Neural progenitor cell (in vitro differentiated cells): Measurements from ENCODE around the gene PCDH1. TPM values are rescaled to one million over a fixed set of nuclear protein-coding genes. Genes with fewer than 3 reads are reported as not detected.

Source experiments
- DNase-seq: peaks from one replicate; pipeline ENCODE4 v3.0.0-alpha.2; 2016; ENCODE audit warnings: low spot score
- H2AFZ ChIP-seq: fragments of 200-600 bp; sonication (generic); replicated peaks from 2 replicates; pipeline ENCODE4 v1.6.1; 2016; ENCODE audit warnings: antibody characterized with exemption
- H3F3A ChIP-seq: fragments of 200-600 bp; sonication (generic); 2 replicates; pipeline ENCODE4 v1.6.1; 2016; ENCODE audit warnings: antibody characterized with exemption, low read depth
- H3K27ac ChIP-seq: fragments of 200-600 bp; sonication (generic); 2 replicates; pipeline ENCODE4 v1.5.1; 2016; ENCODE audit warnings: mild to moderate bottlenecking
- H3K27me3 ChIP-seq: fragments of 200-600 bp; sonication (generic); 2 replicates; pipeline ENCODE4 v1.6.1; 2016; ENCODE audit warnings: mild to moderate bottlenecking, moderate library complexity
- H3K36me3 ChIP-seq: fragments of 200-600 bp; sonication (generic); 2 replicates; pipeline ENCODE4 v1.5.1; 2016
- H3K4me1 ChIP-seq: fragments of 200-600 bp; sonication (generic); 2 replicates; pipeline ENCODE4 v1.6.1; 2016; ENCODE audit warnings: mixed run types
- H3K4me2 ChIP-seq: fragments of 200-600 bp; sonication (generic); 2 replicates; pipeline ENCODE4 v1.6.1; 2016
- H3K4me3 ChIP-seq: fragments of 200-600 bp; sonication (generic); 2 replicates; pipeline ENCODE4 v1.5.1; 2016
- H3K79me2 ChIP-seq: fragments of 200-600 bp; sonication (generic); 2 replicates; pipeline ENCODE4 v1.6.1; 2016; ENCODE audit warnings: low read depth
- H3K9ac ChIP-seq: fragments of 200-600 bp; sonication (generic); 2 replicates; pipeline ENCODE4 v1.6.1; 2016
- H3K9me3 ChIP-seq: fragments of 200-600 bp; sonication (generic); 2 replicates; pipeline ENCODE4 v1.5.1; 2016; ENCODE audit warnings: low read depth
- H4K20me1 ChIP-seq: fragments of 200-600 bp; sonication (generic); 2 replicates; pipeline ENCODE4 v1.6.1; 2016; ENCODE audit warnings: low read depth
- H3K27ac Mint-ChIP-seq: 3 replicates; pipeline ENCODE4 v1.8.0; 2021; ENCODE audit warnings: mixed read lengths
- H3K27me3 Mint-ChIP-seq: 2 replicates; pipeline ENCODE4 v1.8.0; 2022; ENCODE audit warnings: low read depth, mild to moderate bottlenecking, inconsistent platforms, moderate library complexity, mixed read lengths; ENCODE audit not compliant: insufficient read depth
- H3K36me3 Mint-ChIP-seq: 3 replicates; pipeline ENCODE4 v1.8.0; 2021; ENCODE audit warnings: mixed read lengths
- H3K4me1 Mint-ChIP-seq: 3 replicates; pipeline ENCODE4 v1.8.0; 2021; ENCODE audit warnings: mixed read lengths
- H3K4me3 Mint-ChIP-seq: 3 replicates; pipeline ENCODE4 v1.8.0; 2021; ENCODE audit warnings: mild to moderate bottlenecking, moderate library complexity, mixed read lengths
- H3K9me3 Mint-ChIP-seq: 3 replicates; pipeline ENCODE4 v1.8.0; 2020; ENCODE audit warnings: mixed read lengths
- EZH2 ChIP-seq: fragments of 200-600 bp; sonication (generic); IDR thresholded peaks from 2 replicates; pipeline ENCODE4 v1.6.1; 2017; ENCODE audit warnings: antibody characterized with exemption, mild to moderate bottlenecking, moderate library complexity
- EZH2phosphoT487 ChIP-seq: fragments of 200-600 bp; sonication (generic); IDR thresholded peaks from 2 replicates; pipeline ENCODE4 v1.6.1; 2017; ENCODE audit warnings: antibody characterized with exemption
- total RNA-seq: library from RNA; depleted of rRNA; stranded (reverse); fragments of >200 nt; gene quantifications from 2 replicates; pipeline ENCODE4 v1.2.3, GENCODE V29; 2015; ENCODE audit warnings: low replicate concordance
- TF ChIP-seq, protein P1 (sequence below): fragments of 200-600 bp; sonication (generic); IDR thresholded peaks from 2 replicates; pipeline ENCODE4 v1.5.1; 2017; ENCODE audit warnings: antibody characterized with exemption, mild to moderate bottlenecking

PCDH1 gene
- total RNA-seq, 1 donor from 2014 or later = 24.8 TPM

DNA sequence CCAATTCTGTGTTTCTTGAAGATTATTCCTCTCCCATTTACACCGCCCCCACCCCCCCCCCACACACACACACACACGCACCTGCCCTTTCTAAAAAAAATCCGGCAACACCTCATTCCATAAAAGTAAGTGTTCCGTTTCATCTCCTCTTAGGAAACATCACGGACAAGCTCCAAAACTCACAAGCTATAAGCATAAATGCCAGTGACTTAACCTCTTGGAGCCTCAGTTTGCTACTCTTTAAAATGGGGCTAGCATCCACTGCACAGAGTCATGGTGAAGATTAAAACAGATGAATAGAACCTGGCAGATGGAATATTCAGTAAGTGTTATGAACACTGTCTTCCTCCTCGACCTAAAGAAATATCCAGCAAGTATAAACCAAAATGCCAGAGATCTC is 70.5 kb downstream of the PCDH1 start:
- H3K4me3 ChIP-seq = no peak overlapping the region
- TF ChIP-seq EZH2 = no peak
- TF ChIP-seq EZH2phosphoT487 = no peak
- TF ChIP-seq, protein P1, sequence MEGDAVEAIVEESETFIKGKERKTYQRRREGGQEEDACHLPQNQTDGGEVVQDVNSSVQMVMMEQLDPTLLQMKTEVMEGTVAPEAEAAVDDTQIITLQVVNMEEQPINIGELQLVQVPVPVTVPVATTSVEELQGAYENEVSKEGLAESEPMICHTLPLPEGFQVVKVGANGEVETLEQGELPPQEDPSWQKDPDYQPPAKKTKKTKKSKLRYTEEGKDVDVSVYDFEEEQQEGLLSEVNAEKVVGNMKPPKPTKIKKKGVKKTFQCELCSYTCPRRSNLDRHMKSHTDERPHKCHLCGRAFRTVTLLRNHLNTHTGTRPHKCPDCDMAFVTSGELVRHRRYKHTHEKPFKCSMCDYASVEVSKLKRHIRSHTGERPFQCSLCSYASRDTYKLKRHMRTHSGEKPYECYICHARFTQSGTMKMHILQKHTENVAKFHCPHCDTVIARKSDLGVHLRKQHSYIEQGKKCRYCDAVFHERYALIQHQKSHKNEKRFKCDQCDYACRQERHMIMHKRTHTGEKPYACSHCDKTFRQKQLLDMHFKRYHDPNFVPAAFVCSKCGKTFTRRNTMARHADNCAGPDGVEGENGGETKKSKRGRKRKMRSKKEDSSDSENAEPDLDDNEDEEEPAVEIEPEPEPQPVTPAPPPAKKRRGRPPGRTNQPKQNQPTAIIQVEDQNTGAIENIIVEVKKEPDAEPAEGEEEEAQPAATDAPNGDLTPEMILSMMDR = no peak
- H3K9me3 ChIP-seq = no peaks in the 10 kb centered on the region
- peaks cover 61% of the 10 kb centered on the region for H3K4me1 ChIP-seq
- Mint-ChIP-seq H3K36me3 (no peaks in the 10 kb centered on the region), H3K4me3 (no peak overlapping the region), H3K9me3 (no peaks in the 10 kb centered on the region), H3K4me1 (peaks cover 79% of the 10 kb centered on the region), H3K27ac (no peak overlapping the region), H3K27me3 (peaks cover 17% of the 10 kb centered on the region)
- H3F3A ChIP-seq = peaks cover 64% of the 10 kb centered on the region
- DNase-seq = no peak
- no peaks in the 10 kb centered on the region for H3K36me3 ChIP-seq
- H3K27ac ChIP-seq = no peak overlapping the region
- no peak overlapping the region for H2AFZ ChIP-seq
- no peaks in the 10 kb centered on the region for H3K79me2 ChIP-seq
- H4K20me1 ChIP-seq = no peaks in the 10 kb centered on the region
- no peak overlapping the region for H3K4me2 ChIP-seq
- H3K27me3 ChIP-seq = no peaks in the 10 kb centered on the region
- H3K9ac ChIP-seq = no peak overlapping the region

GRCh38 chr5:141807329-141807728 is 70.9 kb downstream of the PCDH1 start:
- no peak overlapping the region for H3K4me2 ChIP-seq
- DNase-seq = no peak
- no peak overlapping the region for H3K4me3 ChIP-seq
- peaks cover 76% of the 10 kb centered on the region for H3K4me1 Mint-ChIP-seq
- no peak overlapping the region for H2AFZ ChIP-seq
- TF ChIP-seq EZH2phosphoT487 (no peak), EZH2 (no peak)
- TF ChIP-seq, protein P1 = no peak
- H3K9ac ChIP-seq = no peak overlapping the region
- H3K27me3 Mint-ChIP-seq = peaks cover 16% of the 10 kb centered on the region
- H3K79me2 ChIP-seq = no peaks in the 10 kb centered on the region
- no peaks in the 10 kb centered on the region for H3K9me3 ChIP-seq
- no peaks in the 10 kb centered on the region for H3K27me3 ChIP-seq
- H3K36me3 ChIP-seq = no peaks in the 10 kb centered on the region
- no peak overlapping the region for H3K27ac Mint-ChIP-seq
- H3K9me3 Mint-ChIP-seq = no peaks in the 10 kb centered on the region
- H4K20me1 ChIP-seq = no peaks in the 10 kb centered on the region
- H3F3A ChIP-seq = peaks cover 60% of the 10 kb centered on the region
- peaks cover 57% of the 10 kb centered on the region for H3K4me1 ChIP-seq
- H3K36me3 Mint-ChIP-seq = no peaks in the 10 kb centered on the region
- no peak overlapping the region for H3K4me3 Mint-ChIP-seq
- no peak overlapping the region for H3K27ac ChIP-seq

DNA sequence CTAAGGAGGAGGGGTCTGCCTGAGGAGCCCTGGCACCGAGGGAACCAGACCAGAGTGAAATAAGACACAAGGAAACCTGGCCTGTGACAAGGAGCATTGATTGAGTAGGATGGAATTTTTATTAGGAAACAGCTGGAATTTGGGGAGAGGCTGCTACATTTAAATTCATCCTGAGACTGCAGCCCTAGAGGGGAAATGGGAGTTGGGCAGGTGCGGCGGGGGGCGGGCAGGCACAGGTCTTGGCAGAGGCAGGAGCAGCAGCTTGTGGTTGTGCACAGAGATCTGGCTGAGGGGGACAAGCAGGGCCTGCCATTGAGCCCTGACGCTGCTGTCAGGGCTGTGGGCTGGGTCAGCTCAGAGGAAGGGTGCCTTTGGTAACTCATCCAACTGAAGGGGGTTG is 71.6 kb downstream of the PCDH1 start:
- no peaks in the 10 kb centered on the region for H3K27me3 ChIP-seq
- H3K36me3 ChIP-seq = no peaks in the 10 kb centered on the region
- no peak for TF ChIP-seq EZH2phosphoT487
- TF ChIP-seq, protein P1 = no peak
- no peak for TF ChIP-seq EZH2
- no peak overlapping the region for H3K27ac ChIP-seq
- no peaks in the 10 kb centered on the region for H3K79me2 ChIP-seq
- H4K20me1 ChIP-seq = no peaks in the 10 kb centered on the region
- no peaks in the 10 kb centered on the region for H3K36me3 Mint-ChIP-seq
- H3K4me3 Mint-ChIP-seq = no peak overlapping the region
- H3K9me3 ChIP-seq = no peaks in the 10 kb centered on the region
- peaks cover 70% of the 10 kb centered on the region for H3K4me1 Mint-ChIP-seq
- H3K4me3 ChIP-seq = no peak overlapping the region
- no peak for DNase-seq
- peaks cover 53% of the 10 kb centered on the region for H3F3A ChIP-seq
- H3K4me2 ChIP-seq = no peak overlapping the region
- H3K27ac Mint-ChIP-seq = no peak overlapping the region
- no peak overlapping the region for H2AFZ ChIP-seq
- H3K9ac ChIP-seq = no peak overlapping the region
- peaks cover 53% of the 10 kb centered on the region for H3K4me1 ChIP-seq
- H3K9me3 Mint-ChIP-seq = no peaks in the 10 kb centered on the region
- H3K27me3 Mint-ChIP-seq = peaks cover 16% of the 10 kb centered on the region
